ENCODE data around the gene NHSL1. TPM values are rescaled to one million over a fixed set of nuclear protein-coding genes. Genes with fewer than 3 reads are reported as not detected.

Gene NHSL1
- total and polyA plus RNA-seq, 2 of the 8 experiments (the other 6 are each of a cell fraction or from before 2014, with no cell fraction given), result 7.2 to 32.4 TPM

DNA sequence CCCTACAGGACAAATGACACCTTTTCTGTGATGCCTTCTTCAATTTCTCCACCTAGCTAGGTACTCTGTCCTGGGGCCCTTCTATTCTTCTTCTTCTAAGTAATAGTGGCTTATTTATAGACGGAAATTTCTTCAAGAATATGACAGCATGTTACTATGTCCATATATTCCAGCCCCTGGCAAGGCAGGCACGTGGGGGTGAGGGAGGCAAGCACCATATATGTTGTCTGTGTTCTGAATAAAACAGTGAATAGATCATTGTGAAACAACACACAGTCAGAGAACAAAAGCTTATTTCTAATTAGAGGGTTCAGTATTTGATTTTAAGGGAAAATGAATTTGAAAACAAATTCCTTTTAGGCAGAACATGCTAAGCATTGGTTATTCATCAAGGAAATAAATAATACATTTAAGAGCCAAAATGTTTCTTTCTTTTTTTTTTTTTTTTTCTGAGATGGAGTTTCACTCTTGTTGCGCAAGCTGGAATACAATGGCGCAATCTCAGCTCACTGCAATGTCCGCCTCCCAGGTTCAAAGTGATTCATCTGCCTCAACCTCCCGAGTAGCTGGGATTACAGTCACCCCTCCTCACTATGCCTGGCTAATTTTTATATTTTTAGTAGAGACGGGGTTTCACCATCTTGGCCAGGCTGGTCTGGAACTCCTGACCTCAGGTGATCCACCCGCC, 89.1 kb downstream of the NHSL1 start:
- Histone ChIP-seq H4K8ac (ENCODE audit: extremely low read depth, insufficient read depth, low read length) (no peak overlapping the region), H3K79me1 (ENCODE audit: low read depth, low read length) (no peaks in the 10 kb centered on the region; the same call in 1 of the 2 replicates), H3K4ac (replicated peaks; ENCODE audit: insufficient read length, low read depth, low read length) (no peak overlapping the region), H4K5ac (ENCODE audit: insufficient read length, low read depth, low read length) (no peak overlapping the region), H3K4me3 (ENCODE audit: extremely low read depth in 1 of 4, insufficient read depth in 2 of 4, low read depth in 3 of 4, low read length in 4 of 4) (no peak overlapping the region), H2BK15ac (ENCODE audit: low read length) (no peak overlapping the region), H3K36me3 (ENCODE audit: control insufficient read depth in 2 of 4, insufficient read depth in 4 of 4, low read length in 3 of 4) (peaks cover 9 to 45% (median 29%) of the 10 kb centered on the region in 4 experiments; a peak in 7 of 8 replicates), H3K18ac (ENCODE audit: extremely low read depth, low read length) (no peak overlapping the region), H3K23me2 (ENCODE audit: low read depth, low read length) (no peaks in the 10 kb centered on the region), H3K23ac (ENCODE audit: insufficient read length) (no peak overlapping the region), H4K20me1 (replicated peaks in 1 of 2; ENCODE audit: control insufficient read depth in 1 of 2, insufficient read depth in 2 of 2, low read length in 2 of 2) (no peaks in the 10 kb centered on the region), H4K91ac (replicated peaks; ENCODE audit: insufficient read length, low read length) (no peak overlapping the region), H3K79me2 (ENCODE audit: control insufficient read depth in 1 of 2, insufficient read depth in 2 of 2, low read length in 2 of 2) (no peaks in the 10 kb centered on the region), H2AFZ (ENCODE audit: low read length) (no peak overlapping the region), H3K56ac (replicated peaks; ENCODE audit: insufficient read length, low read depth, low read length) (no peak overlapping the region), H3K4me1 (replicated peaks in 1 of 4; ENCODE audit: control insufficient read depth in 3 of 4, insufficient read depth in 4 of 4, low read length in 3 of 4) (no peaks in the 10 kb centered on the region), H3K9ac (replicated peaks in 1 of 4; ENCODE audit: extremely low read depth in 1 of 4, low read depth in 3 of 4, low read length in 3 of 4) (no peak overlapping the region), H2AK5ac (ENCODE audit: low read depth, low read length) (no peak overlapping the region), H3K27me3 (replicated peaks in 1 of 4; ENCODE audit: control insufficient read depth in 3 of 4, extremely low read depth in 1 of 4, insufficient read depth in 3 of 4, low read length in 3 of 4) (no peaks in the 10 kb centered on the region), H2BK5ac (ENCODE audit: low read depth, low read length) (no peak overlapping the region), H2BK20ac (ENCODE audit: low read length) (no peak overlapping the region), H3K4me2 (ENCODE audit: insufficient read depth in 1 of 2, low read depth in 2 of 2, low read length in 2 of 2) (no peak overlapping the region), H3K27ac (ENCODE audit: low read depth, low read length) (no peak overlapping the region), H2BK12ac (ENCODE audit: low read depth, low read length) (no peak overlapping the region), H3K14ac (ENCODE audit: insufficient read length) (no peak overlapping the region), H3K9me3 (ENCODE audit: insufficient read depth in 2 of 2, low read depth in 1 of 2, low read length in 1 of 2) (no peaks in the 10 kb centered on the region), H2BK120ac (replicated peaks; ENCODE audit: low read depth, low read length) (no peak overlapping the region)
- WGBS, 2 experiments (ENCODE audit: extremely low coverage in 1 of 2, insufficient coverage in 1 of 2, insufficient read length in 1 of 2, insufficient replicate concordance in 2 of 2, low coverage in 1 of 2, low lambda C conversion rate in 2 of 2, missing lambda C conversion rate in 1 of 2), result 91% methylated on average over 8 of the region's 8 CpGs; no CpG with 5 or more reads in 1 of the 2 experiments
- TF ChIP-seq CEBPB (IDR thresholded peaks at IDR 0.05; ENCODE audit: low read depth, low read length), result peak; percentile 82
- no peak for TF ChIP-seq SIX5 (IDR thresholded peaks at IDR 0.05; ENCODE audit: low read depth, low read length)
- CTCF ChIA-PET (ENCODE audit: partially characterized antibody), result interaction anchor here (0.6 to 1.5 kb wide), 4 partner anchors 17 to 123 kb away, joined by 3 to 5 read pairs (median 4); no protein-coding TSS in a partner anchor
- DNase-seq (ENCODE audit: low read depth in 1 of 2, low spot score in 2 of 2) (peak in 1 of 2 experiments; percentile 2), FAIRE-seq (no peak)
- POLR2A ChIA-PET (ENCODE audit: partially characterized antibody), result no interaction called here
